Measurements from ENCODE around the gene SNRPA.
"Not testable (repeated sequence)": the region's sequence is repeated elsewhere in the genome, so short reads cannot be mapped to it uniquely, and the experiment has no call there.

- TF ChIP-seq POLR2AphosphoS5 (IDR thresholded peaks at IDR 0.05); POLR2A (IDR thresholded peaks at IDR 0.05; ENCODE audit: low read depth); CTCF (IDR thresholded peaks at IDR 0.05); EP300 (IDR thresholded peaks at IDR 0.05): not testable (repeated sequence)
Measured at GRCh38 chr19:40766385-40766784, 15.4 kb downstream of the SNRPA start.

Measured in esophagus muscularis mucosa (tissue), 4 donors.